Measurements from ENCODE around the gene VPS13D. TPM values are rescaled to one million over a fixed set of nuclear protein-coding genes. Genes with fewer than 3 reads are reported as not detected.

VPS13D gene
- total RNA-seq, 1 experiment from 2014 or later, result 31.6 TPM

DNA sequence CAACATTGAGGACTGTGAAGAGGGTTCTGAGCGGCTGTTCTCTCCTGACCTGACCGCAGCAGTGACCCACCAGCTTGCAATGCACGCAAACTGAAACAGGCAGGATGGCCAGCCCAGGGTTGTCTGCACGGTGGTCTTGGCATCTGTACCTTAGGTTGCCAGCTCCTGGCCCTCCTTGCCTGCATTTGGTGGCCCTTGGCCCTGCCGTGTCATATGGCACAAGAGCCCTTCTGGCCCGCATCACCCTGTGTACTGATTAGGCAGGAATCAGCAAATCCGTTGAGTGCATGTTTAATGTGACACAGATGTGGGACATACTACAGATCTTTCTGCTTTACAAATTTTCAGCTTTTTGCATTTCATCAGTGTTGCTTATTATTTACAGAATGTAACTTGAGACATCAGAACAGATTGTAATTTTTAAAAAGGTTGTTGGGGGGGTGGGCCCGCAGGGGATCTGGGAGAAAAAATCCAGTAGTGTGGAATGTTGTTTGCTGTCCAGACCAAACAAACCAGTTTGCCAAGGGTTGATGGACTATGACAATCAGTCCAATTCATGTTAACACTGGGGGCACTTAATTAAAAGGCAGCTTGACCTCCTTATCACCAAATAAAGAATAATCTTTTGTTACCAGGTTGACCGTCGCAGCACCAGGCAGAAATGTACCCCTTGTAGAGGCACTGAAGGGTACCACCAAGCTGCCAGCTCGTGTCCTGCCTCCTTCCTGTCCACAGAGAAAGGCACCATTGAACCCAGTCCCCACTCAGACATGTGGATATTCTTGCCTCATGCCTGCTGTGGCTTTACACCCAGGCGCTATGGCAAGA is 255.6 kb downstream of the VPS13D start:
- Histone ChIP-seq H3K9me3 (ENCODE audit: control insufficient read depth in 1 of 2, insufficient read depth in 1 of 2, low read depth in 1 of 2, low read length in 2 of 2) (no peaks in the 10 kb centered on the region), H3K79me2 (ENCODE audit: insufficient read depth, low read length) (no peaks in the 10 kb centered on the region), H3K4me3 (replicated peaks in 1 of 2; ENCODE audit: low read depth in 1 of 2, low read length in 2 of 2) (peak overlapping the region in 1 of 2 experiments; percentile 34; a peak in 1 of 4 replicates), H3K27me3 (ENCODE audit: insufficient read depth, low read length) (no peaks in the 10 kb centered on the region), H3K9me2 (ENCODE audit: insufficient read depth) (no peaks in the 10 kb centered on the region), H3K9ac (ENCODE audit: low read length) (peak overlapping the region; percentile 54), H3K27ac (ENCODE audit: low read depth, low read length) (peak overlapping the region; percentile 64), H3K4me2 (ENCODE audit: low read length) (peak overlapping the region; percentile 70), H3K36me3 (ENCODE audit: control insufficient read depth in 1 of 2, insufficient read depth in 2 of 2, low read length in 2 of 2) (no peaks in the 10 kb centered on the region), H2AFZ (ENCODE audit: low read depth, low read length, poor library complexity, severe bottlenecking) (no peak overlapping the region), H4K20me1 (ENCODE audit: insufficient read depth) (no peaks in the 10 kb centered on the region), H3K4me1 (ENCODE audit: control insufficient read depth in 1 of 2, insufficient read depth in 2 of 2, low read length in 2 of 2) (peaks cover 64 to 90% of the 10 kb centered on the region in 2 experiments)
- POLR2A ChIA-PET, result interaction anchor here (1.1 kb wide), 1 partner anchor 7 kb away, joined by 4 read pairs; no protein-coding TSS in a partner anchor
- no peak for TF ChIP-seq FOSL1 (IDR thresholded peaks at IDR 0.05; ENCODE audit: low read depth)
- CTCF ChIA-PET, result interaction anchor here (1.3 kb wide), 1 partner anchor 115 kb away, joined by 3 read pairs; no protein-coding TSS in a partner anchor
- no TSS peak for BruUV-seq (replicated peaks)
- ATAC-seq (peak; percentile 11; the same call in 1 of the 2 replicates), DNase-seq (ENCODE audit: low read depth, low spot score) (no peak)
- intact Hi-C loops (cut with micrococcal nuclease), result no loop called here
- RAD21 ChIA-PET (ENCODE audit: low non-redundant PET in 1 of 2, low total read pairs in 2 of 2, uncharacterized antibody in 2 of 2, unreplicated experiment in 2 of 2), result no interaction called here

DNA sequence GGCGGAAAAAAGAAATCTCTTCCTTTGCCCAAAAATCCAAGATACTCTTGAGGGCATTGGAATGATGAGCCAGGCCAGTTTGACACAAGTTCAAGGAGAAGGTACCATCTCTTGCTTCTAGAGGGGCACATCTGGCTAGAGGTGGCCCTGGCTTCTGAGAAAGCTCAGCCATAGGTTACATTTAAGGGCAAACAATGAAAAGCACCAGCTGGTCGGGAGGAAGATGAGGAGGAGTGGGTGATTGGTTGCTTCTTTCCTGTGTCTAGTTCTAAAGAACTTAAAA is 256.2 kb downstream of the VPS13D start:
- RAD21 ChIA-PET (ENCODE audit: low non-redundant PET in 1 of 2, low total read pairs in 2 of 2, uncharacterized antibody in 2 of 2, unreplicated experiment in 2 of 2), result interaction anchor here in 1 of 2 experiments (0.7 kb wide), 1 partner anchor 53 kb away, joined by 3 read pairs; no protein-coding TSS in a partner anchor
- peak overlapping the region; percentile 70 for H3K4me2 ChIP-seq (ENCODE audit: low read length)
- no peak overlapping the region for H2AFZ ChIP-seq (ENCODE audit: low read depth, low read length, poor library complexity, severe bottlenecking)
- no peaks in the 10 kb centered on the region for H3K36me3 ChIP-seq (ENCODE audit: control insufficient read depth in 1 of 2, insufficient read depth in 2 of 2, low read length in 2 of 2)
- no peaks in the 10 kb centered on the region for H3K9me3 ChIP-seq (ENCODE audit: control insufficient read depth in 1 of 2, insufficient read depth in 1 of 2, low read depth in 1 of 2, low read length in 2 of 2)
- intact Hi-C loops (cut with micrococcal nuclease), result no loop called here
- no peaks in the 10 kb centered on the region for H3K9me2 ChIP-seq (ENCODE audit: insufficient read depth)
- CTCF ChIA-PET, result interaction anchor here (1.3 kb wide), 1 partner anchor 115 kb away, joined by 3 read pairs; no protein-coding TSS in a partner anchor
- H4K20me1 ChIP-seq (ENCODE audit: insufficient read depth), result no peaks in the 10 kb centered on the region
- POLR2A ChIA-PET, result interaction anchor here (1.1 kb wide), 1 partner anchor 8 kb away, joined by 4 read pairs; no protein-coding TSS in a partner anchor
- DNase-seq (ENCODE audit: low read depth, low spot score), result no peak
- H3K79me2 ChIP-seq (ENCODE audit: insufficient read depth, low read length), result no peaks in the 10 kb centered on the region
- BruUV-seq (replicated peaks), result no TSS peak
- H3K4me1 ChIP-seq (ENCODE audit: control insufficient read depth in 1 of 2, insufficient read depth in 2 of 2, low read length in 2 of 2), result peaks cover 59 to 84% of the 10 kb centered on the region in 2 experiments
- peak overlapping the region; percentile 64 for H3K27ac ChIP-seq (ENCODE audit: low read depth, low read length)
- peak overlapping the region in 1 of 2 experiments; percentile 34; a peak in 2 of 4 replicates for H3K4me3 ChIP-seq (replicated peaks in 1 of 2; ENCODE audit: low read depth in 1 of 2, low read length in 2 of 2)
- peak overlapping the region; percentile 54 for H3K9ac ChIP-seq (ENCODE audit: low read length)
- 0 out of 2 replicates have a peak, but pooled peaks have one; percentile 7 for ATAC-seq
- no peaks in the 10 kb centered on the region for H3K27me3 ChIP-seq (ENCODE audit: insufficient read depth, low read length)
- TF ChIP-seq SP1 (IDR thresholded peaks at IDR 0.05; ENCODE audit: low read depth) (no peak), FOSL1 (IDR thresholded peaks at IDR 0.05; ENCODE audit: low read depth) (no peak), SRF (IDR thresholded peaks at IDR 0.05; ENCODE audit: low read depth) (no peak), ZFX (IDR thresholded peaks at IDR 0.05) (no peak), EZH2 (IDR thresholded peaks at IDR 0.05) (no peak), TCF7L2 (IDR thresholded peaks at IDR 0.05; ENCODE audit: borderline replicate concordance, extremely low read depth, insufficient read depth, insufficient read length) (no peak), JUND (IDR thresholded peaks at IDR 0.05) (no peak), SIN3A (IDR thresholded peaks at IDR 0.05; ENCODE audit: low read depth) (no peak), POLR2A (IDR thresholded peaks at IDR 0.05; ENCODE audit: borderline replicate concordance, extremely low read depth, insufficient read depth, insufficient read length) (no peak)
- TF ChIP-seq, protein P1, sequence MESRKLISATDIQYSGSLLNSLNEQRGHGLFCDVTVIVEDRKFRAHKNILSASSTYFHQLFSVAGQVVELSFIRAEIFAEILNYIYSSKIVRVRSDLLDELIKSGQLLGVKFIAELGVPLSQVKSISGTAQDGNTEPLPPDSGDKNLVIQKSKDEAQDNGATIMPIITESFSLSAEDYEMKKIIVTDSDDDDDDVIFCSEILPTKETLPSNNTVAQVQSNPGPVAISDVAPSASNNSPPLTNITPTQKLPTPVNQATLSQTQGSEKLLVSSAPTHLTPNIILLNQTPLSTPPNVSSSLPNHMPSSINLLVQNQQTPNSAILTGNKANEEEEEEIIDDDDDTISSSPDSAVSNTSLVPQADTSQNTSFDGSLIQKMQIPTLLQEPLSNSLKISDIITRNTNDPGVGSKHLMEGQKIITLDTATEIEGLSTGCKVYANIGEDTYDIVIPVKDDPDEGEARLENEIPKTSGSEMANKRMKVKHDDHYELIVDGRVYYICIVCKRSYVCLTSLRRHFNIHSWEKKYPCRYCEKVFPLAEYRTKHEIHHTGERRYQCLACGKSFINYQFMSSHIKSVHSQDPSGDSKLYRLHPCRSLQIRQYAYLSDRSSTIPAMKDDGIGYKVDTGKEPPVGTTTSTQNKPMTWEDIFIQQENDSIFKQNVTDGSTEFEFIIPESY (IDR thresholded peaks at IDR 0.05; ENCODE audit: extremely low read depth, insufficient replicate concordance, low read length), result no peak
- TF ChIP-seq, protein P2, sequence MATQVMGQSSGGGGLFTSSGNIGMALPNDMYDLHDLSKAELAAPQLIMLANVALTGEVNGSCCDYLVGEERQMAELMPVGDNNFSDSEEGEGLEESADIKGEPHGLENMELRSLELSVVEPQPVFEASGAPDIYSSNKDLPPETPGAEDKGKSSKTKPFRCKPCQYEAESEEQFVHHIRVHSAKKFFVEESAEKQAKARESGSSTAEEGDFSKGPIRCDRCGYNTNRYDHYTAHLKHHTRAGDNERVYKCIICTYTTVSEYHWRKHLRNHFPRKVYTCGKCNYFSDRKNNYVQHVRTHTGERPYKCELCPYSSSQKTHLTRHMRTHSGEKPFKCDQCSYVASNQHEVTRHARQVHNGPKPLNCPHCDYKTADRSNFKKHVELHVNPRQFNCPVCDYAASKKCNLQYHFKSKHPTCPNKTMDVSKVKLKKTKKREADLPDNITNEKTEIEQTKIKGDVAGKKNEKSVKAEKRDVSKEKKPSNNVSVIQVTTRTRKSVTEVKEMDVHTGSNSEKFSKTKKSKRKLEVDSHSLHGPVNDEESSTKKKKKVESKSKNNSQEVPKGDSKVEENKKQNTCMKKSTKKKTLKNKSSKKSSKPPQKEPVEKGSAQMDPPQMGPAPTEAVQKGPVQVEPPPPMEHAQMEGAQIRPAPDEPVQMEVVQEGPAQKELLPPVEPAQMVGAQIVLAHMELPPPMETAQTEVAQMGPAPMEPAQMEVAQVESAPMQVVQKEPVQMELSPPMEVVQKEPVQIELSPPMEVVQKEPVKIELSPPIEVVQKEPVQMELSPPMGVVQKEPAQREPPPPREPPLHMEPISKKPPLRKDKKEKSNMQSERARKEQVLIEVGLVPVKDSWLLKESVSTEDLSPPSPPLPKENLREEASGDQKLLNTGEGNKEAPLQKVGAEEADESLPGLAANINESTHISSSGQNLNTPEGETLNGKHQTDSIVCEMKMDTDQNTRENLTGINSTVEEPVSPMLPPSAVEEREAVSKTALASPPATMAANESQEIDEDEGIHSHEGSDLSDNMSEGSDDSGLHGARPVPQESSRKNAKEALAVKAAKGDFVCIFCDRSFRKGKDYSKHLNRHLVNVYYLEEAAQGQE (IDR thresholded peaks at IDR 0.05; ENCODE audit: low read depth), result no peak
- TF ChIP-seq, protein P3, sequence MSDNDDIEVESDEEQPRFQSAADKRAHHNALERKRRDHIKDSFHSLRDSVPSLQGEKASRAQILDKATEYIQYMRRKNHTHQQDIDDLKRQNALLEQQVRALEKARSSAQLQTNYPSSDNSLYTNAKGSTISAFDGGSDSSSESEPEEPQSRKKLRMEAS (IDR thresholded peaks at IDR 0.05), result no peak
- TF ChIP-seq, protein P4, sequence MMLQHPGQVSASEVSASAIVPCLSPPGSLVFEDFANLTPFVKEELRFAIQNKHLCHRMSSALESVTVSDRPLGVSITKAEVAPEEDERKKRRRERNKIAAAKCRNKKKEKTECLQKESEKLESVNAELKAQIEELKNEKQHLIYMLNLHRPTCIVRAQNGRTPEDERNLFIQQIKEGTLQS (IDR thresholded peaks at IDR 0.05), result no peak

Measured in HCT116 (cell line).